HG03460 (cell line): ENCODE data around the gene PDZD2.

ENCODE experiments used
- ATAC-seq: cut with Tn5 transposase; IDR thresholded peaks from one replicate; pipeline ENCODE4 v1.9.1; 2021; ENCODE audit not compliant: unreplicated experiment

PDZD2 gene

GRCh38 chr5:31860726-31861433, 221.9 kb downstream of the PDZD2 start:
- ATAC-seq, result no peak

GRCh38 chr5:31861601-31862000, 222.7 kb downstream of the PDZD2 start:
- ATAC-seq, result no peak

GRCh38 chr5:31863991-31864411, 225.1 kb downstream of the PDZD2 start:
- no peak for ATAC-seq

- no peak for ATAC-seq
These were observed 227.2 kb downstream of the PDZD2 start for GRCh38 chr5:31866166-31866565.

GRCh38 chr5:31867219-31867618, 228.3 kb downstream of the PDZD2 start:
- ATAC-seq, result no peak

GRCh38 chr5:31880449-31880848, 241.5 kb downstream of the PDZD2 start:
- no peak for ATAC-seq

- no peak for ATAC-seq
These were observed 246.0 kb downstream of the PDZD2 start for GRCh38 chr5:31884896-31885295.

- no peak for ATAC-seq
These were observed 247.3 kb downstream of the PDZD2 start for GRCh38 chr5:31886206-31886605.

GRCh38 chr5:31887556-31887955, 248.6 kb downstream of the PDZD2 start:
- ATAC-seq, result no peak

GRCh38 chr5:31888564-31888963, 249.6 kb downstream of the PDZD2 start:
- ATAC-seq, result no peak

- no peak for ATAC-seq
These were observed 250.2 kb downstream of the PDZD2 start for GRCh38 chr5:31889001-31889561.

GRCh38 chr5:31890046-31890445, 251.1 kb downstream of the PDZD2 start:
- ATAC-seq, result no peak

- ATAC-seq, result no peak
These were observed 255.2 kb downstream of the PDZD2 start for GRCh38 chr5:31894141-31894540.

- ATAC-seq, result no peak
These were observed 256.4 kb downstream of the PDZD2 start for GRCh38 chr5:31895199-31895820.

- no peak for ATAC-seq
These were observed 259.2 kb downstream of the PDZD2 start for GRCh38 chr5:31898036-31898632.

- no peak for ATAC-seq
These were observed 261.4 kb downstream of the PDZD2 start for GRCh38 chr5:31900296-31900865.

GRCh38 chr5:31901807-31902530, 263.0 kb downstream of the PDZD2 start:
- ATAC-seq, result no peak

GRCh38 chr5:31908396-31908795, 269.5 kb downstream of the PDZD2 start:
- ATAC-seq, result no peak

GRCh38 chr5:31909073-31909472, 270.1 kb downstream of the PDZD2 start:
- no peak for ATAC-seq

GRCh38 chr5:31911291-31912265, 272.6 kb downstream of the PDZD2 start:
- ATAC-seq, result no peak
